ENCODE data around the gene SLC50A1.

SLC50A1 gene

GRCh38 chr1:155184835-155185782 lies 49.5 kb downstream of the SLC50A1 start:
- TF ChIP-seq CTCF (IDR thresholded peaks at IDR 0.05; ENCODE audit: low read depth, low read length), result no peak
- no peak overlapping the region for H3K4me3 ChIP-seq (ENCODE audit: low read depth, low read length)
- in situ Hi-C loops (cut with HindIII; ENCODE audit: low sequenced_read_pairs), result no loop called here
- no peak for DNase-seq (ENCODE audit: low read depth, low spot score)

DNA sequence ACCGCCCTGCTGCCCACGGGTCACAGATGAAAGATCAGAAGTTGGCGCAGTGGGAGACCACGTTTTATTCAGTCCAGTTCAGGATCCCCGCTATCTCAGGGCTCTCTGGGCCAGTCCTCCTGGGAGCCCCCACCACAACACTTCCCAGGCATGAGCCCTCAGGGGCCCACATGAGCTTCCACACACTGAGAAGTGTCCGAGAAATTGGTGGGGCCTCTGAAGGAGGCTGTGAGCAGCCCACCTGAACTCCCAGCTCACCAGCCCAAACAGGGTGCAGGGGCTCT lies 50.1 kb downstream of the SLC50A1 start:
- no peak for DNase-seq (ENCODE audit: low read depth, low spot score)
- TF ChIP-seq CTCF (IDR thresholded peaks at IDR 0.05; ENCODE audit: low read depth, low read length), result no peak
- in situ Hi-C loops (cut with HindIII; ENCODE audit: low sequenced_read_pairs), result no loop called here
- no peak overlapping the region for H3K4me3 ChIP-seq (ENCODE audit: low read depth, low read length)

GRCh38 chr1:155186067-155186793 lies 50.6 kb downstream of the SLC50A1 start:
- DNase-seq (ENCODE audit: low read depth, low spot score), result no peak
- in situ Hi-C loops (cut with HindIII; ENCODE audit: low sequenced_read_pairs), result no loop called here

DNA sequence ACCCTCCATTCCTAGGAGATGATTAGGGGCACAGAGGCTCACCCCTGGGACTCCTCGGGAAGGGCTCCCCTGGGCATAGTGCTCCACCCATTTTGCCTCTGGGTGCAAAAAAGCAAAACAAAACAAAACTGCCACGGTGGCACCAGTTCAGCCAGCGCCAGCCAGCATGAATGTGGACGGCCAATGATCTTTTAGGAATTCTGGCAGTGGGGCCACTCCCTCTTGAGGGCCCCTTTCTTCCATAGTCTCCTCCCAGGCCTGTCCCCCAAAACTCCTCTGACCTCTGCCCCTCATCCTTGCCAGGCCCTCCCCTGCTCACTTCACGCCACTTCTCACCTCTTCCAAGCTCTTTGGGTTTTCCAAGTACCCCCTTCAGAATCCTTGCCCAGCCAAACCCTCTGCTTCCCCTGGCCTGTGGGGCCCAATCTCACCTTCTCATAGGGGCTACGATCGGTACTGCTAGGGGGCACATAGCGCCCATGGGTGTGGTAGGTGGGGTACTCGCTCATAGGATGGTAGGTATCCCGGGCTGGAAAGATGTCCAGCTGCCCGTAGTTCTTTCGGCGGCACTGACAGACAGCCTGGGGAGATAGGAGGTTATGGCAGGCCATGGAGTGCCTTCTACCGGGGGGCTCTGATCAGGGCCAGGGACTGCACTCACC lies 51.3 kb downstream of the SLC50A1 start:
- no peak for TF ChIP-seq CTCF (IDR thresholded peaks at IDR 0.05; ENCODE audit: low read depth, low read length)
- DNase-seq (ENCODE audit: low read depth, low spot score), result no peak
- in situ Hi-C loops (cut with HindIII; ENCODE audit: low sequenced_read_pairs), result no loop called here
- H3K4me3 ChIP-seq (ENCODE audit: low read depth, low read length), result no peak overlapping the region

More at GRCh38 chr1:155186067-155186793, 50.6 kb downstream of the SLC50A1 start:
- no peak overlapping the region for H3K4me3 ChIP-seq (ENCODE audit: low read depth, low read length)
- no peak for TF ChIP-seq CTCF (IDR thresholded peaks at IDR 0.05; ENCODE audit: low read depth, low read length)

DNA sequence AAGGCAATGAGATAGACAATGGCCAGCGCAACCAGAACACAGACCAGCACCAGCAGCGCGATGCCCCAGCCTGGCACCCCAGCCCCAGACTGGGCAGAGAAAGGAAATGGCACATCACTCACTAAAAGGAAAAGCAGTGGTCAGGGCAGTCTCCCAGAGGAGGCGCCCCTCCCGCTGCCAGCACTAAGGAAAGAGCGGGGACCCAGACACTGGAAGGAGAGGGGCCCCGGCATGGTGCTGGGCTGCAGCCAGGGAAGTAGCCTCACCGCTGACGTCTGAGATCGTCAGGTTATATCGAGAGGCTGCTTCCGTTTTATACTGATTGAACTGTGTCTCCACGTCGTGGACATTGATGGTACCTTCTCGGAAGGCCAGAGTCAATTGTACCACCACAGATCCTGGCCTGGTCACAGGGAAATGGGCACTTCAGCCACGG lies 51.8 kb downstream of the SLC50A1 start:
- in situ Hi-C loops (cut with HindIII; ENCODE audit: low sequenced_read_pairs), result no loop called here
- no peak overlapping the region for H3K4me3 ChIP-seq (ENCODE audit: low read depth, low read length)
- no peak for DNase-seq (ENCODE audit: low read depth, low spot score)
- no peak for TF ChIP-seq CTCF (IDR thresholded peaks at IDR 0.05; ENCODE audit: low read depth, low read length)

DNA sequence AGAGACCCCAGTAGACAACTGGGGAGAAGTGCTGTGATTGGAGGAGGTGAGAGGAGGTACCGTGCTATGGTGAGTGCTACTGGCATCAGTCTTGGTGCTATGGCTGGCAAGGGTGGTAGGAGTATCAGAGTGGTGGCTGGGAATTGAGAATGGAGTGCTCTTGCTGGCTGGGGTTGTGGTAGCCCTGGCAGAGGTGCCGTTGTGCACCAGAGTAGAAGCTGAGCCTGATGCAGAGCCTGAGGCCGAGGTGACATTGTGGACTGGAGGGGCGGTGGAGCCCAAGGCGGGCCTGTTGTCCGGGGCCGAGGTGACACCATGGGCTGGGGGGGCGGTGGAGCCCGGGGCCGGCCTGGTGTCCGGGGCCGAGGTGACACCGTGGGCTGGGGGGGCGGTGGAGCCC lies 52.6 kb downstream of the SLC50A1 start:
- in situ Hi-C loops (cut with HindIII; ENCODE audit: low sequenced_read_pairs), result no loop called here
- TF ChIP-seq CTCF (IDR thresholded peaks at IDR 0.05; ENCODE audit: low read depth, low read length), result no peak
- DNase-seq (ENCODE audit: low read depth, low spot score), result no peak
- H3K4me3 ChIP-seq (ENCODE audit: low read depth, low read length), result no peak overlapping the region

All from astrocyte of the spinal cord (primary cell).